GM12874 (cell line): ENCODE results near the gene NNMT.

ENCODE experiments used
- CTCF ChIP-seq: IDR thresholded peaks from 2 replicates; pipeline ENCODE4 v1.5.1; 2011; ENCODE audit warnings: low read depth, mild to moderate bottlenecking, control low read depth, low read length, moderate library complexity; ENCODE audit not compliant: insufficient read depth

Gene NNMT

GRCh38 chr11:114310095-114310494, 13.9 kb downstream of the NNMT start:
- no peak for TF ChIP-seq CTCF

- TF ChIP-seq CTCF: no peak
Observed at GRCh38 chr11:114311946-114312345, 15.7 kb downstream of the NNMT start.

- no peak for TF ChIP-seq CTCF
Observed at GRCh38 chr11:114314096-114314495, 17.9 kb downstream of the NNMT start.

GRCh38 chr11:114315749-114316368, 19.7 kb downstream of the NNMT start:
- no peak for TF ChIP-seq CTCF

GRCh38 chr11:114316980-114317786, 21.0 kb downstream of the NNMT start:
- TF ChIP-seq CTCF: no peak

- TF ChIP-seq CTCF: no peak
Observed at GRCh38 chr11:114317787-114318137, 21.6 kb downstream of the NNMT start.

- TF ChIP-seq CTCF: no peak
Observed at GRCh38 chr11:114318361-114318760, 22.2 kb downstream of the NNMT start.
